ENCODE results near the gene MSMO1. TPM values are rescaled to one million over a fixed set of nuclear protein-coding genes. Genes with fewer than 3 reads are reported as not detected.

Gene MSMO1
- total and polyA plus RNA-seq, 2 donors (not counting 3 experiments of a cell fraction or from before 2014, with no cell fraction given): 74.3 to 109 TPM

DNA sequence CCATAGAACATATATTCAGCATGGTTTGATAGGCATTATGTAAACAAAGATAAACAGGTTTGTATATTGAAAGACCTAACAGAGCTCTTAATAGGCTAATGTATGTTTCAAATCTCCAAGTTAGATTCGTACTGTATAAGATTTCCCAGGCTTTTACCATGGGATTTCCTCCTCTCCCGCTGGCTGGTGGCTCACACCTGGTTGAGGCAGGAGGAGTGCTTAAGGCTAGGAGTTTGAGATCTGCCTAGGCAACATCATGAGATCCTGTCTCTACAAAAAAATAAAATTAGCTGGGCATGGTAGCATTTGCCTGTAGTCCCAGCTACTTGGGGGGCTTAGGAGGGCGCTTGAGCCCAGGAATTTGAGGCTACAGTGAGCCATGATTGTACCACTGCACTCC lies 56.7 kb downstream of the MSMO1 start:
- no peaks in the 10 kb centered on the region for H3K9me1 ChIP-seq (replicated peaks; ENCODE audit: control insufficient read depth, extremely low read depth, insufficient read depth, low read length)
- H3K4me3 ChIP-seq (replicated peaks in 1 of 3; ENCODE audit: insufficient read depth in 1 of 3, low read depth in 1 of 3, low read length in 3 of 3): no peak overlapping the region
- dilution Hi-C loops (cut with MboI; ENCODE audit: extremely low pct_ligation_motif_present, low sequenced_read_pairs): no loop called here
- CTCF ChIA-PET: interaction anchor here (0.7 to 1.4 kb wide), 3 partner anchors 36 to 253 kb away, joined by 3 to 4 read pairs (median 3); no protein-coding TSS in a partner anchor
- FAIRE-seq (no peak), DNase-seq (ENCODE audit: low read depth, low spot score) (no peak)
- intact Hi-C loops (cut with micrococcal nuclease): no loop called here
- no peaks in the 10 kb centered on the region for H3K27me3 ChIP-seq (ENCODE audit: control insufficient read depth in 2 of 2, insufficient read depth in 2 of 2, low read length in 2 of 2)
- no peaks in the 10 kb centered on the region for H3K79me2 ChIP-seq (ENCODE audit: control insufficient read depth, insufficient read depth, low read length)
- H3K4me1 ChIP-seq (ENCODE audit: control insufficient read depth, extremely low read depth, insufficient read depth, low read length): no peaks in the 10 kb centered on the region
- H3K9me3 ChIP-seq (replicated peaks; ENCODE audit: control insufficient read depth, insufficient read depth, low read length): no peaks in the 10 kb centered on the region
- BruUV-seq (replicated peaks): no TSS peak
- no peaks in the 10 kb centered on the region for H4K20me1 ChIP-seq (replicated peaks; ENCODE audit: control insufficient read depth, extremely low read depth, insufficient read depth, low read length)
- TF ChIP-seq, protein P1, sequence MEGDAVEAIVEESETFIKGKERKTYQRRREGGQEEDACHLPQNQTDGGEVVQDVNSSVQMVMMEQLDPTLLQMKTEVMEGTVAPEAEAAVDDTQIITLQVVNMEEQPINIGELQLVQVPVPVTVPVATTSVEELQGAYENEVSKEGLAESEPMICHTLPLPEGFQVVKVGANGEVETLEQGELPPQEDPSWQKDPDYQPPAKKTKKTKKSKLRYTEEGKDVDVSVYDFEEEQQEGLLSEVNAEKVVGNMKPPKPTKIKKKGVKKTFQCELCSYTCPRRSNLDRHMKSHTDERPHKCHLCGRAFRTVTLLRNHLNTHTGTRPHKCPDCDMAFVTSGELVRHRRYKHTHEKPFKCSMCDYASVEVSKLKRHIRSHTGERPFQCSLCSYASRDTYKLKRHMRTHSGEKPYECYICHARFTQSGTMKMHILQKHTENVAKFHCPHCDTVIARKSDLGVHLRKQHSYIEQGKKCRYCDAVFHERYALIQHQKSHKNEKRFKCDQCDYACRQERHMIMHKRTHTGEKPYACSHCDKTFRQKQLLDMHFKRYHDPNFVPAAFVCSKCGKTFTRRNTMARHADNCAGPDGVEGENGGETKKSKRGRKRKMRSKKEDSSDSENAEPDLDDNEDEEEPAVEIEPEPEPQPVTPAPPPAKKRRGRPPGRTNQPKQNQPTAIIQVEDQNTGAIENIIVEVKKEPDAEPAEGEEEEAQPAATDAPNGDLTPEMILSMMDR (IDR thresholded peaks at IDR 0.05; ENCODE audit: extremely low read depth in 1 of 2, insufficient read depth in 1 of 2, low read depth in 1 of 2, low read length in 2 of 2): no peak
- TF ChIP-seq MYC (IDR thresholded peaks at IDR 0.05; ENCODE audit: low read depth, low read length) (no peak), GATA2 (IDR thresholded peaks at IDR 0.05; ENCODE audit: insufficient read depth, insufficient read length, low read depth, low read length) (no peak), POLR2A (IDR thresholded peaks at IDR 0.05; ENCODE audit: low read depth, low read length) (no peak), POLR2AphosphoS5 (IDR thresholded peaks at IDR 0.05; ENCODE audit: insufficient read depth, low read depth, low read length) (no peak), EZH2 (IDR thresholded peaks at IDR 0.05; ENCODE audit: borderline replicate concordance, low read depth, low read length, severe bottlenecking) (no peak), JUN (IDR thresholded peaks at IDR 0.05; ENCODE audit: borderline replicate concordance, insufficient read depth, insufficient read length, low read depth) (no peak), FOS (IDR thresholded peaks at IDR 0.05; ENCODE audit: borderline replicate concordance, insufficient read depth, low read length) (no peak)
- TF ChIP-seq, protein P2, sequence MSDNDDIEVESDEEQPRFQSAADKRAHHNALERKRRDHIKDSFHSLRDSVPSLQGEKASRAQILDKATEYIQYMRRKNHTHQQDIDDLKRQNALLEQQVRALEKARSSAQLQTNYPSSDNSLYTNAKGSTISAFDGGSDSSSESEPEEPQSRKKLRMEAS (IDR thresholded peaks at IDR 0.05; ENCODE audit: insufficient read depth, insufficient read length): no peak
- H3K36me3 ChIP-seq (ENCODE audit: control insufficient read depth in 2 of 2, extremely low read depth in 1 of 2, insufficient read depth in 2 of 2, low read length in 2 of 2): no peaks in the 10 kb centered on the region
- no peak overlapping the region for H3K9ac ChIP-seq (replicated peaks; ENCODE audit: extremely low read depth, insufficient read depth, low read length)
- no peak overlapping the region for H2AFZ ChIP-seq (ENCODE audit: low read depth, low read length)
- H3K27ac ChIP-seq (ENCODE audit: insufficient read depth, low read depth, low read length): no peak overlapping the region
- POLR2A ChIA-PET: no interaction called here
- no peak overlapping the region for H3K4me2 ChIP-seq (ENCODE audit: insufficient read depth, low read length)

Data from endothelial cell of umbilical vein (primary cell).